Measurements from ENCODE around the gene QDPR. TPM values are rescaled to one million over a fixed set of nuclear protein-coding genes. Genes with fewer than 3 reads are reported as not detected.
A peak's percentile ranks its signal among the peaks of the same experiment; 100 is the strongest.

Gene QDPR
- total RNA-seq, 1 experiment from 2014 or later: 39.5 TPM

DNA sequence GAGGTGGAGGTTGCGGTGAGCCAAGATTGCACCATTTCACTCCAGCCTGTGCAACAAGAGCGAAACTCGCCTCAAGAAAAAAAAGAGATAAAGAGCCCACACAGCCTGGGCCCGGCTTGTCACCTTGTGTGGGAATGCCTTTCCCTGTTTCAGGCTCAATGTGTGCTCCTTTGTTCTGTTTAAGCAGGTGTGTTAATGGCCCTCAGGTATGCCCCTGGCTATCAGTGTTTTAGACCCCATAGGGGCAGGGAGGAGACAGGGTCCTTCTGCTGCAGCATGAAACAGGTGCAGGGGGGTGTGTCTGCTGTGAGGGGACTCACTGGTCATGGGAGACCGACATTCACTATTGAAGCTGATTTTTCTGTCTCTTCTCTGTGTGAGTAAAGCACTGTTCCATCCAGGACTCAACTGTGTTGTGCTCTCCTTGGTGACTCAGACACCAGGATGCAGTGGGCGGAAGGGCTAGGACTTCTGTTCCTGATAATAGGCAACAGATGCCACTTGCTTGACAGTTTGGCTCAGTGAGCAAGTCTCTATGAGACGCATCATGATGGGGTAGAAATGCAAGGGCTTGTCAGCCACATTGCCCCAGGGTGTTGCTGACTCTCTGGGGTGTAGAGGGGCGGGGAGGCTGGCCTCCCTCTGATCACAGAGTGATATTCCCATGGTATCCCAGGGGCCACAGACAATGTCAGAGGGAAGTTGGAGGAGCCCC is 49.5 kb upstream of the QDPR start:
- no peak overlapping the region for H2AFZ ChIP-seq (ENCODE audit: low read depth, low read length, poor library complexity, severe bottlenecking)
- POLR2A ChIA-PET: no interaction called here
- peak; percentile 39; the same call in 1 of the 2 replicates for ATAC-seq

More for the DNA sequence above, 49.5 kb upstream of the QDPR start:
- Histone ChIP-seq H3K4me1 (ENCODE audit: control insufficient read depth in 1 of 2, insufficient read depth in 2 of 2, low read length in 2 of 2) (peaks cover 0 to 7% of the 10 kb centered on the region in 2 experiments; a peak in 2 of 4 replicates), H3K27ac (ENCODE audit: low read depth, low read length) (no peak overlapping the region), H3K9me2 (ENCODE audit: insufficient read depth) (no peaks in the 10 kb centered on the region), H3K9me3 (ENCODE audit: control insufficient read depth in 1 of 2, insufficient read depth in 1 of 2, low read depth in 1 of 2, low read length in 2 of 2) (no peaks in the 10 kb centered on the region), H3K79me2 (ENCODE audit: insufficient read depth, low read length) (no peaks in the 10 kb centered on the region), H3K27me3 (ENCODE audit: insufficient read depth, low read length) (no peaks in the 10 kb centered on the region), H3K4me2 (ENCODE audit: low read length) (peak overlapping the region; percentile 29; the same call in 1 of the 2 replicates), H3K9ac (ENCODE audit: low read length) (no peak overlapping the region), H3K4me3 (replicated peaks in 1 of 2; ENCODE audit: low read depth in 1 of 2, low read length in 2 of 2) (no peak overlapping the region), H4K20me1 (ENCODE audit: insufficient read depth) (no peaks in the 10 kb centered on the region), H3K36me3 (ENCODE audit: control insufficient read depth in 1 of 2, insufficient read depth in 2 of 2, low read length in 2 of 2) (no peaks in the 10 kb centered on the region)
- intact Hi-C loops (cut with micrococcal nuclease): no loop called here
- TF ChIP-seq EGR1 (IDR thresholded peaks at IDR 0.05; ENCODE audit: low read depth): peak; percentile 39; the same call in 1 of the 2 replicates
- TF ChIP-seq, protein P1, sequence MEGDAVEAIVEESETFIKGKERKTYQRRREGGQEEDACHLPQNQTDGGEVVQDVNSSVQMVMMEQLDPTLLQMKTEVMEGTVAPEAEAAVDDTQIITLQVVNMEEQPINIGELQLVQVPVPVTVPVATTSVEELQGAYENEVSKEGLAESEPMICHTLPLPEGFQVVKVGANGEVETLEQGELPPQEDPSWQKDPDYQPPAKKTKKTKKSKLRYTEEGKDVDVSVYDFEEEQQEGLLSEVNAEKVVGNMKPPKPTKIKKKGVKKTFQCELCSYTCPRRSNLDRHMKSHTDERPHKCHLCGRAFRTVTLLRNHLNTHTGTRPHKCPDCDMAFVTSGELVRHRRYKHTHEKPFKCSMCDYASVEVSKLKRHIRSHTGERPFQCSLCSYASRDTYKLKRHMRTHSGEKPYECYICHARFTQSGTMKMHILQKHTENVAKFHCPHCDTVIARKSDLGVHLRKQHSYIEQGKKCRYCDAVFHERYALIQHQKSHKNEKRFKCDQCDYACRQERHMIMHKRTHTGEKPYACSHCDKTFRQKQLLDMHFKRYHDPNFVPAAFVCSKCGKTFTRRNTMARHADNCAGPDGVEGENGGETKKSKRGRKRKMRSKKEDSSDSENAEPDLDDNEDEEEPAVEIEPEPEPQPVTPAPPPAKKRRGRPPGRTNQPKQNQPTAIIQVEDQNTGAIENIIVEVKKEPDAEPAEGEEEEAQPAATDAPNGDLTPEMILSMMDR (IDR thresholded peaks at IDR 0.05 in 2 of 3, conservative IDR thresholded peaks at IDR 0.05 in 1 of 3; ENCODE audit: borderline replicate concordance in 1 of 3, insufficient read depth in 1 of 3, low read depth in 2 of 3, low read length in 2 of 3): no peak
- TF ChIP-seq, protein P2, sequence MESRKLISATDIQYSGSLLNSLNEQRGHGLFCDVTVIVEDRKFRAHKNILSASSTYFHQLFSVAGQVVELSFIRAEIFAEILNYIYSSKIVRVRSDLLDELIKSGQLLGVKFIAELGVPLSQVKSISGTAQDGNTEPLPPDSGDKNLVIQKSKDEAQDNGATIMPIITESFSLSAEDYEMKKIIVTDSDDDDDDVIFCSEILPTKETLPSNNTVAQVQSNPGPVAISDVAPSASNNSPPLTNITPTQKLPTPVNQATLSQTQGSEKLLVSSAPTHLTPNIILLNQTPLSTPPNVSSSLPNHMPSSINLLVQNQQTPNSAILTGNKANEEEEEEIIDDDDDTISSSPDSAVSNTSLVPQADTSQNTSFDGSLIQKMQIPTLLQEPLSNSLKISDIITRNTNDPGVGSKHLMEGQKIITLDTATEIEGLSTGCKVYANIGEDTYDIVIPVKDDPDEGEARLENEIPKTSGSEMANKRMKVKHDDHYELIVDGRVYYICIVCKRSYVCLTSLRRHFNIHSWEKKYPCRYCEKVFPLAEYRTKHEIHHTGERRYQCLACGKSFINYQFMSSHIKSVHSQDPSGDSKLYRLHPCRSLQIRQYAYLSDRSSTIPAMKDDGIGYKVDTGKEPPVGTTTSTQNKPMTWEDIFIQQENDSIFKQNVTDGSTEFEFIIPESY (IDR thresholded peaks at IDR 0.05; ENCODE audit: extremely low read depth, insufficient replicate concordance, low read length): no peak
- no peak for TF ChIP-seq EZH2phosphoT487 (IDR thresholded peaks at IDR 0.05; ENCODE audit: borderline replicate concordance)
- TF ChIP-seq ZFX (IDR thresholded peaks at IDR 0.05): no peak
- no peak for TF ChIP-seq TCF7L2 (IDR thresholded peaks at IDR 0.05; ENCODE audit: borderline replicate concordance, extremely low read depth, insufficient read depth, insufficient read length)
- TF ChIP-seq EZH2 (IDR thresholded peaks at IDR 0.05): no peak
- CTCF ChIA-PET: interaction anchor here (1.4 kb wide), 1 partner anchor 13 kb away, joined by 4 read pairs; no protein-coding TSS in a partner anchor
- no TSS peak for BruUV-seq (replicated peaks)
- RAD21 ChIA-PET (ENCODE audit: low non-redundant PET in 1 of 2, low total read pairs in 2 of 2, uncharacterized antibody in 2 of 2, unreplicated experiment in 2 of 2): no interaction called here
- no peak for DNase-seq (ENCODE audit: low read depth, low spot score)
